ENCODE data around the gene TMCO4. TPM values are rescaled to one million over a fixed set of nuclear protein-coding genes. Genes with fewer than 3 reads are reported as not detected.

Gene TMCO4
- total and polyA plus RNA-seq, 11 donors = 6.3 to 14.3 (median 7.6) TPM

DNA sequence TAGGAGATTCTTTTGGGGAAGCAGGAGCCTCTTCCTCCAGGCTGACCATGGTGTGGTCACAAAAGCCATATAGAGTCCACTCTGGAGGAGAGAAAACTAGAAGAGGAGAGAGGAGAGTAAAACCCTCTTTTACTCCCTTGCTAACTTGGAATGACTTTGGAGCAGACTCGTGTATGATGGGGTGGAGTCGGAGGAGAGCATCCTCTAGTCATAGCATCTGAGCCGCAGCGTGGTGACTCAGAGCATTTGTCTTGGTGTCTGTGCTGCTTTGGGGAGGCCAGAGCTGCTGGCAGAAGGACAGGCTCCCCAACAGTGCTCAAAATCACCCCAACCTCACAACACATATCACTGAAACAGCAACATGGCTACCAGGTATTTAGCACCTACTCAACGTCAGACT lies 123.9 kb downstream of the TMCO4 start:
- TF ChIP-seq POLR2A (IDR thresholded peaks at IDR 0.05) = no peak
- TF ChIP-seq, protein P1, sequence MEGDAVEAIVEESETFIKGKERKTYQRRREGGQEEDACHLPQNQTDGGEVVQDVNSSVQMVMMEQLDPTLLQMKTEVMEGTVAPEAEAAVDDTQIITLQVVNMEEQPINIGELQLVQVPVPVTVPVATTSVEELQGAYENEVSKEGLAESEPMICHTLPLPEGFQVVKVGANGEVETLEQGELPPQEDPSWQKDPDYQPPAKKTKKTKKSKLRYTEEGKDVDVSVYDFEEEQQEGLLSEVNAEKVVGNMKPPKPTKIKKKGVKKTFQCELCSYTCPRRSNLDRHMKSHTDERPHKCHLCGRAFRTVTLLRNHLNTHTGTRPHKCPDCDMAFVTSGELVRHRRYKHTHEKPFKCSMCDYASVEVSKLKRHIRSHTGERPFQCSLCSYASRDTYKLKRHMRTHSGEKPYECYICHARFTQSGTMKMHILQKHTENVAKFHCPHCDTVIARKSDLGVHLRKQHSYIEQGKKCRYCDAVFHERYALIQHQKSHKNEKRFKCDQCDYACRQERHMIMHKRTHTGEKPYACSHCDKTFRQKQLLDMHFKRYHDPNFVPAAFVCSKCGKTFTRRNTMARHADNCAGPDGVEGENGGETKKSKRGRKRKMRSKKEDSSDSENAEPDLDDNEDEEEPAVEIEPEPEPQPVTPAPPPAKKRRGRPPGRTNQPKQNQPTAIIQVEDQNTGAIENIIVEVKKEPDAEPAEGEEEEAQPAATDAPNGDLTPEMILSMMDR (IDR thresholded peaks at IDR 0.05) = no peak
- WGBS, 4 donors = 62 to 77% (median 64%) methylated on average over 4 to 5 of the region's 5 CpGs
- no peak for ATAC-seq
- intact Hi-C loops (cut with DNase I) = no loop called here
- peaks cover 0 to 8% (median 0%) of the 10 kb centered on the region in 9 donors for H3K27me3 ChIP-seq
- no peak overlapping the region for H3K4me3 ChIP-seq
- H3K9me3 ChIP-seq = no peaks in the 10 kb centered on the region
- DNase-seq = peak in 1 of 5 donors; percentile 42
- H3K27ac ChIP-seq = no peak overlapping the region
- H3K4me1 ChIP-seq = no peaks in the 10 kb centered on the region
- no peaks in the 10 kb centered on the region for H3K36me3 ChIP-seq

DNA sequence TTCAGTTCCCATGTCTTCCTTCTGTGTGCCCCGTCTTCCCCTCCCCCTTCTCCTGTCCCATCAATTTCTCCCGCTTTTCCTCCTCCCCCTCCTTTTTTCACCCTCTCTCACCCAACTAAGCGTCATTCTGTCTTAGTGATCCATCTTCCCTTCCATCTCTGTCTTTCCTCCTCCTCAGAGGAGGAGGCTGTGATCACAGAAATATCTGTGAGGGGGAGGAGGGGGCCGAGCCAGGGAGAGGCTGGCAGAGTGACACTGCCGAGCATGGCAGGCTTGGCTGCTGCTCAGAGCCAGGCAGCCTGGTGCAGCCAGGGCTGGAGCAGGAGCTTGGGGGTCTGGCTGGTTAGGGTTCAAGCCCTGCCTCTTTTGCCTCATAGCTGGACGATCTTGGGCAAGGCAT lies 127.5 kb downstream of the TMCO4 start:
- Histone ChIP-seq H3K36me3 (no peaks in the 10 kb centered on the region), H3K9me3 (no peaks in the 10 kb centered on the region), H3K4me1 (no peaks in the 10 kb centered on the region), H3K27ac (no peak overlapping the region), H3K27me3 (peaks cover 0 to 22% (median 3%) of the 10 kb centered on the region in 9 donors), H3K4me3 (no peak overlapping the region)
- 46 to 53% (median 49%) methylated on average over 6 of the region's 6 CpGs for WGBS, 4 donors
- no peak for TF ChIP-seq POLR2A (IDR thresholded peaks at IDR 0.05)
- ATAC-seq (no peak), DNase-seq (no peak)
- intact Hi-C loops (cut with DNase I) = no loop called here

DNA sequence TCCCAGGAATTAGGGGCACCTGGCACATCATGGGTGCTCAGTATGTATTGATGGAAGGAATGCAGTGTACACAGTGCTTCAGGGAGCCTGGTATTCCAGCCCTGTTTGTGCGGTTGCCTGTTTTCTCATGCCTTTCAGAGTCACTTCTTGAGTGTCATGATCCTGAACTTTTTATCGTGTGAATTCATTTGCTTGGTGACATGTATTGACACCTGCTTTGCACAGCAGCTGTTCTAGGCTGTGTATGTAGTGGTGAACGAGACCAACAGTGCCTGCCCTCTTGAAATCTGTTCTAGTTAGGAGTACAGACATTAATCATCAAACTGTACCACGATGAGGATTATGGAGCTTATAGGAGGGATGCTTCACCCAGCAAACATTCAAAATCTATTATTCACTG lies 128.9 kb downstream of the TMCO4 start:
- Histone ChIP-seq H3K27me3 (peaks cover 4 to 36% (median 16%) of the 10 kb centered on the region in 9 donors), H3K4me3 (no peak overlapping the region), H3K36me3 (no peaks in the 10 kb centered on the region), H3K4me1 (no peaks in the 10 kb centered on the region), H3K27ac (no peak overlapping the region), H3K9me3 (no peaks in the 10 kb centered on the region)
- TF ChIP-seq POLR2A (IDR thresholded peaks at IDR 0.05) = no peak
- TF ChIP-seq, protein P1 (IDR thresholded peaks at IDR 0.05) = no peak
- 65 to 73% (median 68%) methylated on average over 4 of the region's 4 CpGs for WGBS, 4 donors
- DNase-seq (no peak), ATAC-seq (no peak)
- intact Hi-C loops (cut with DNase I) = no loop called here

DNA sequence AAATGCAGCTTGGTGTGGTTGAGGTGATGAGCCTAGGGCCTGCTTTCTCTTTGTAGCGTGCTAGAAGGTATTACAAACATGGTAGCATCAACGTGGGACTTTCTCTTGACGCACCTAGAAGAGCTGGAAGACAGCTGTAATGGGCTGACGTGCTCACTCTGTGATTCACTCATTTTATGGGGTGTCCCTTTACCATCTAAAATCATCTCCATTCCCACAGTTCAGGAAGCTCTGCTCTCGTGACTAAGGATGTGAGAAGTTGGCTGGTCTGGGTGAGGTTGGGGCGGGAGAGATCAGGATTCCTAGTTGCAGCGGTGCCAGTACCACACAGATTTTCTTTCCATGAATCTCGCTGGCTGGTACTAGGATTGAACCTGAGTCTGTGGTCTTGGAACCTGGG lies 130.8 kb downstream of the TMCO4 start:
- Histone ChIP-seq H3K27me3 (peaks cover 22 to 55% (median 35%) of the 10 kb centered on the region in 9 donors), H3K4me1 (peaks cover 0 to 14% (median 1%) of the 10 kb centered on the region in 12 donors), H3K4me3 (no peak overlapping the region), H3K36me3 (no peaks in the 10 kb centered on the region), H3K9me3 (no peaks in the 10 kb centered on the region), H3K27ac (no peak overlapping the region)
- DNase-seq (no peak), ATAC-seq (no peak)
- intact Hi-C loops (cut with DNase I) = no loop called here
- TF ChIP-seq, protein P1 (IDR thresholded peaks at IDR 0.05) = no peak
- no peak for TF ChIP-seq POLR2A (IDR thresholded peaks at IDR 0.05)
- WGBS, 4 donors = 70 to 84% (median 78%) methylated on average over 8 of the region's 8 CpGs
